ENCODE data around the gene PCDH9. TPM values are rescaled to one million over a fixed set of nuclear protein-coding genes. Genes with fewer than 3 reads are reported as not detected.
A peak's percentile ranks its signal among the peaks of the same experiment; 100 is the strongest.

Gene PCDH9
- total RNA-seq, 1 experiment from 2014 or later = 1.9 TPM

GRCh38 chr13:66958611-66959010, 271.5 kb downstream of the PCDH9 start:
- Histone ChIP-seq H3K36me3 (no peaks in the 10 kb centered on the region), H3K27me3 (no peaks in the 10 kb centered on the region), H3K9me3 (no peaks in the 10 kb centered on the region), H3K4me3 (no peak overlapping the region)
- DNase-seq = no peak

GRCh38 chr13:66952507-66952906, 277.6 kb downstream of the PCDH9 start:
- Histone ChIP-seq H3K27me3 (no peaks in the 10 kb centered on the region), H3K36me3 (no peaks in the 10 kb centered on the region), H3K9me3 (no peaks in the 10 kb centered on the region), H3K4me3 (no peak overlapping the region)
- DNase-seq = no peak

DNA sequence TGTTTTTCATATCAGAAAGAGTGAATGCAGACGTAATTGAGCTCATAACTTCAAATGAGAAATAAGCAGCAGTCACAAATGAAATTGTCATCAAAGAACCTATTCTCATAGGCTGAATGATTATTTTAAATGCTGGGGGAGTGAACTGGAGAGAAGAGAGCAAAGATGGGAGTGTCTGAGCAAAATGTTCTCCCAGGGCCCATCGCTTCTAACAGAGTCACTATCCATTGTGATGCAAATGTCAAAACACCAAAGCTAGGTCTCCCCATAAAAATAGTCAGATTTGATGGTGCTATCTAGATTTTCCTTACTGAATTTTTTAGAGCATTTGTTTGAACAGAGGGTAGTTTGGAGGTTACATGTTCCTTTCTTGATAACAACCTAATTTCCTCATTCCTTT, 278.7 kb downstream of the PCDH9 start:
- H3K9me3 ChIP-seq = no peaks in the 10 kb centered on the region
- no peak for DNase-seq
- H3K27me3 ChIP-seq = no peaks in the 10 kb centered on the region
- no peaks in the 10 kb centered on the region for H3K36me3 ChIP-seq
- no peak overlapping the region for H3K4me3 ChIP-seq

DNA sequence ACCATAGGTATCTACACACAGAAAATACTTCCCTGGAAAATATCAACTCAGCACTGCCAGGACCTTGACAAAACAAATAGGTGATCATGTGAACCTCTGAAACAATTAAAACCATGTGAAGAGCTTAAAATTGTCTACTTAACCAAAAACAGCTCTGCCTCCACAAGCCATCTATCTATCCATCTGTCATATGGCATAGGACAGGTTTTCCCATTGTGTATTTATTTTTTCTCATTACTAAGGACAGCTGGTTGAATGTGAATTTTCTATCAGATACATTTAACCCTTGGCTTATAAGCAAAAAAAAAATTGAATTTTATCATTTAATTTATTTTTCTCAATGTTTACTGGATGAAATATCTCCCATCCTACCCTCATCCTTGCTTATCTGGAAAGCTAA, 279.5 kb downstream of the PCDH9 start:
- no peak for DNase-seq
- H3K9me3 ChIP-seq = no peaks in the 10 kb centered on the region
- H3K36me3 ChIP-seq = no peaks in the 10 kb centered on the region
- H3K27me3 ChIP-seq = no peaks in the 10 kb centered on the region
- H3K4me3 ChIP-seq = no peak overlapping the region

DNA sequence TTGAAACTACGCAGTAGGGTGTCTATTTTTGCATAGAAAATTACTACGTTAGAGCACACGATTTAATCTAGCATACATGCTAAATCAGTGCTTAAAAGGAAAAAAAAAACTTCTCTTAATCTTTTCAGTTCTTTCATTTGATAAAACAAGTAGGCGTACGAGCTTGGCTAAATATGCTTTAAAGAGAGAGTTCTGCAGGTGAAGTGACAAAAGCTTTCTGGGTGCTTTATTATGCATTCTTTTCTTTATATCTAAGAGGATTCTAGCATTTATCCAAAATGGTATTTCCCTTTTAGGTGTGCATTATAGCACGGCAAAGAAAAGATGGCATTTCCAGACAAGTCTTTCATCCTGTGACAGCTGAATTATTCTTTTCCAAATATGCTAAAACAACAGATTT, 281.2 kb downstream of the PCDH9 start:
- no peak overlapping the region for H3K4me3 ChIP-seq
- no peak for DNase-seq
- H3K27me3 ChIP-seq = no peaks in the 10 kb centered on the region
- no peaks in the 10 kb centered on the region for H3K9me3 ChIP-seq
- no peaks in the 10 kb centered on the region for H3K36me3 ChIP-seq

DNA sequence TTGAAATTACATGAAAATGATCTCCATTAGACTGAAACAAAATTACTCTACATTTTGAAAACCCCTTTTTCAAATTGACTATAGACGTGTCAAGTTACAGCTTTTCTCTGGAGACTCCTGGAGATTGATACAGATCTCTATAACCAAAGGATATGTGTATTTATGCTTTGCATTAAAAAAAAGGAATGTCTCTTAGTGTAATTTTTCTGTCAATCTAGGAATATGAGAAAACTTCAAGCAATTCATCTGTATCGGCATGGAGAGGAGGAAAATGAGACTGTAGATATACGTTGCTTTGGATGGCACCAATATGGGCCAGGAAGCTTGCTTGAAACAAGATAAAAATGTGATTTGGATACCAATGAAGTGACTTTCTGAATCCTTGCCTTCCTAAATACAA, 286.6 kb downstream of the PCDH9 start:
- Histone ChIP-seq H3K27me3 (no peaks in the 10 kb centered on the region), H3K4me3 (no peak overlapping the region), H3K9me3 (no peaks in the 10 kb centered on the region), H3K36me3 (no peaks in the 10 kb centered on the region)
- DNase-seq = no peak

- Histone ChIP-seq H3K27me3 (no peaks in the 10 kb centered on the region), H3K36me3 (no peaks in the 10 kb centered on the region)
- DNase-seq = no peak
Measured at GRCh38 chr13:66940113-66940512, 290.0 kb downstream of the PCDH9 start.

GRCh38 chr13:66937423-66937822, 292.7 kb downstream of the PCDH9 start:
- no peaks in the 10 kb centered on the region for H3K9me3 ChIP-seq
- H3K27me3 ChIP-seq = no peaks in the 10 kb centered on the region
- no peak for DNase-seq
- H3K36me3 ChIP-seq = no peaks in the 10 kb centered on the region
- no peak overlapping the region for H3K4me3 ChIP-seq

More at GRCh38 chr13:66940113-66940512, 290.0 kb downstream of the PCDH9 start:
- no peaks in the 10 kb centered on the region for H3K9me3 ChIP-seq
- no peak overlapping the region for H3K4me3 ChIP-seq

DNA sequence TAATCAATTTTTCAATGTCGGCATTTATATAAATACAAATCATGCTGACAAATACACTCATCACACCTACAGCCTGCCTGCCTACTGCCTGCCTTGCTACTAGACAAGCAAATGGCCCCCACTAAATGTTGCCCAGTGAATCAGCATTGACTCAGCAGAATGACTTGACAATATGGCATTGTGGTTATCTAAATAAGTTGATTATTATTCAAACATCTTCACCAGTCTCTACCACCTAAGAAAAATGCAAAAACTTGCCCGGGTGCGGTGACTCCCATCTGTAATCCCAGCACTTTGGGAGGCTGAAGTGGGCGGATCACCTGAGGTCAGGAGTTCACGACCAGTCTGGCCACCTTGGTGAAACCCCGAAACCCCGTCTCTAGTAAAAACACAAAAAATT, 296.1 kb downstream of the PCDH9 start:
- no peaks in the 10 kb centered on the region for H3K36me3 ChIP-seq
- peak; percentile 86 for DNase-seq
- H3K4me3 ChIP-seq = no peak overlapping the region
- no peaks in the 10 kb centered on the region for H3K9me3 ChIP-seq
- no peaks in the 10 kb centered on the region for H3K27me3 ChIP-seq

DNA sequence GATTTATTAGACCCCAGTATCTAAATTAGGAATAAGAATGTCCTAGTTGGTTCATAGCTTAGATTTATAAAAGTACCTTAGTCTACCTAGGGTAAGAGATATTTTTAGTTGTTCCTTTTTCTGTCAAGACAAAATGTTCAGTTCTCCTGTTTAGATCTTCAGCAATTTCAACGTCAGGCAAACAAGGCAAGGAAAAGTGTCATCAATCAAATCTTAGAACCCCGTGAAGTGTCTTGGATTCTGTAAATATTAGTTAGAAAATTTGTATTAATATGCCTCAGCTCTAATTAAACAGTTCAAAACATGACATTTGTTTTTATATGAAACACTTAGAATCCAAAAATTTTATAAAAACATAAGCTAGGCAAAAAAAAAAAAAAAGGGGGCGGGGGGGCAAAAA, 296.6 kb downstream of the PCDH9 start:
- Histone ChIP-seq H3K27me3 (no peaks in the 10 kb centered on the region), H3K4me3 (no peak overlapping the region), H3K9me3 (no peaks in the 10 kb centered on the region), H3K36me3 (no peaks in the 10 kb centered on the region)
- no peak for DNase-seq

- no peaks in the 10 kb centered on the region for H3K27me3 ChIP-seq
Measured at GRCh38 chr13:66927562-66927961, 302.6 kb downstream of the PCDH9 start.

GRCh38 chr13:66926851-66927524, 303.1 kb downstream of the PCDH9 start:
- DNase-seq = no peak
- H3K9me3 ChIP-seq = no peaks in the 10 kb centered on the region
- no peaks in the 10 kb centered on the region for H3K36me3 ChIP-seq
- H3K4me3 ChIP-seq = no peak overlapping the region
- H3K27me3 ChIP-seq = no peaks in the 10 kb centered on the region

More at GRCh38 chr13:66927562-66927961, 302.6 kb downstream of the PCDH9 start:
- DNase-seq = no peak
- no peaks in the 10 kb centered on the region for H3K9me3 ChIP-seq
- H3K4me3 ChIP-seq = no peak overlapping the region
- no peaks in the 10 kb centered on the region for H3K36me3 ChIP-seq

- no peak for DNase-seq
- no peak overlapping the region for H3K4me3 ChIP-seq
- H3K27me3 ChIP-seq = no peaks in the 10 kb centered on the region
- no peaks in the 10 kb centered on the region for H3K9me3 ChIP-seq
- no peaks in the 10 kb centered on the region for H3K36me3 ChIP-seq
Measured at GRCh38 chr13:66926200-66926850, 303.8 kb downstream of the PCDH9 start.

DNA sequence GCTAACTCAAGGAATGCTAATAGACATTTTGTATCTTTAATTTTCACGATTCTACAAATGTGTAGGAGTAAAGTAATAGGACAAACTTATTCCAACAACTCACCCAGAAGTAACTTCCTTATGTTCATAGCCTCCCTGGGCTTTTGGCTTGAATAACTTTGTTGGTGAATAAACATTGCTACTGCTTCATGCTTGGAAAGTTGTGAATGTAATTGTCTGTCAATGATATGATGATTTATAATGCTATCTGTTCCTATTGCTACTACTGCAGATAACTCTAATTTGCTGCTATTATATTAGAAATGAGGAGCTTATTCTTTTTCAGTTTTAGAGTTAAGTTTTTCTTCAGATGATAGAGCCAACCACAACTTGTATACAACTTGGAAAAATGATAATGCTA, 307.7 kb downstream of the PCDH9 start:
- no peak overlapping the region for H3K4me3 ChIP-seq
- DNase-seq = no peak
- H3K27me3 ChIP-seq = no peaks in the 10 kb centered on the region
- H3K9me3 ChIP-seq = no peaks in the 10 kb centered on the region
- H3K36me3 ChIP-seq = no peaks in the 10 kb centered on the region

- no peak for DNase-seq
- H3K4me3 ChIP-seq = no peak overlapping the region
- no peaks in the 10 kb centered on the region for H3K36me3 ChIP-seq
Measured at GRCh38 chr13:66921437-66921836, 308.7 kb downstream of the PCDH9 start.

DNA sequence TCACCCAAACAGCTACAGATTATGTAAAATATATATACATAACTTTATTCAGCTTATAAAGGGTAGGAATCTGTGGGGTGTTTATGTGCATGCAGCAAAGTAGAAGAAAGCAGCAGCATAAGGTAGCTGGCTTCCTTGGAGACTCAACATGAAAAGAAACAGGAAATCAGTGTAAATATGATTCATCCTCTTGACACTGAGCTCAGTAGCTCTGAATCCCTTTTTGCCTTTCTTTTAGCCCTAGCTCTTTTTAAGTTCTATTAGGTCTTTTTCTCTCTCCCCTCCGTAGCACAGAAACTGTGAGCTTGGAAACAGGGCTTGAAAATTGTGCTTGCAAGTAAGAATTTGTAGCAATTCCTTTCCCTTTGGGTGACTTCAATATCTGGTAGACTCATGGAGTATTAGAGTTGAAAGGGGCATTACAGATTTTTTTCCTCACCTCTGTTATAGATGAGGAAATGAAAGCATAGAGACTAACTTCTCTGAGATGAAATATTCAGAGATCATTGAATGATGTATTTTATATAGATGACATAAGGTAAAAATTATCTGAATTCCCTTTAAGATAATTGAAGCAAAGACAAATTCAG, 314.4 kb downstream of the PCDH9 start:
- Histone ChIP-seq H3K36me3 (no peaks in the 10 kb centered on the region), H3K9me3 (no peaks in the 10 kb centered on the region), H3K4me3 (no peak overlapping the region), H3K27me3 (no peaks in the 10 kb centered on the region)
- no peak for DNase-seq

More at GRCh38 chr13:66921437-66921836, 308.7 kb downstream of the PCDH9 start:
- H3K27me3 ChIP-seq = no peaks in the 10 kb centered on the region
- no peaks in the 10 kb centered on the region for H3K9me3 ChIP-seq

GRCh38 chr13:66914155-66914554, 316.0 kb downstream of the PCDH9 start:
- no peaks in the 10 kb centered on the region for H3K27me3 ChIP-seq
- DNase-seq = no peak

DNA sequence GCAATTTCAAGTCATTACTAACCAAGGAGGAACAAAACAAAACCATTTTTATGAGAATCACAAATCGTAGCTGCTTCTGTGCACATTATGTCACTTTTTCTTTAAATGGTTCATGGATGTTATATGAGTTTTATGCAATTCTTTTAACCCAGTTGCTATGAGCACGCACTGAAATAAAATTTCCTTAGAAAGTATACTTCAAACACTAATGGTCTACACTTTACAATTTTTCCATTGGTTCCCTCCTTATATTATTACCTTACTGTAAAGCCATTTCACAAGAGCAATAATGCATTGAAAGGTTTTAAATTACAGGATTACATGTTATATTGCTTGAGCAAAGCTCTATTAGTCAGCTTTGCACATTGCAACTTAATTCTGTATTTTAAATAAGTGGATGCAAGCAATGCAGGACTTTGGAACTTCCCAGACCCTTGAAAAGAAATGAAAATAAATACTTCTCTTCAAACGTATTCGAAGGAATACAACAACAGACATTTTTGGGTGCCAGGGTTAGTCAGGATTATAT, 318.7 kb downstream of the PCDH9 start:
- H3K36me3 ChIP-seq = no peaks in the 10 kb centered on the region

More at GRCh38 chr13:66914155-66914554, 316.0 kb downstream of the PCDH9 start:
- H3K9me3 ChIP-seq = no peaks in the 10 kb centered on the region
- H3K4me3 ChIP-seq = no peak overlapping the region
- no peaks in the 10 kb centered on the region for H3K36me3 ChIP-seq

More for the DNA sequence above, 318.7 kb downstream of the PCDH9 start:
- no peak for DNase-seq
- no peaks in the 10 kb centered on the region for H3K27me3 ChIP-seq
- no peak overlapping the region for H3K4me3 ChIP-seq
- H3K9me3 ChIP-seq = no peaks in the 10 kb centered on the region
